KOPT-K1 (cell line): ENCODE data around the gene SCAF4.

Source experiments
- H3K27ac ChIP-seq: fragments of 200-600 bp; sonication (generic); 2 replicates; pipeline ENCODE4 v1.5.1; 2016; ENCODE audit warnings: antibody characterized with exemption, mild to moderate bottlenecking, low read depth, low read length; ENCODE audit not compliant: poor library complexity, severe bottlenecking
- H3K36me3 ChIP-seq: fragments of 200-600 bp; sonication (generic); 2 replicates; pipeline ENCODE4 v1.5.1; 2017; ENCODE audit warnings: antibody characterized with exemption, mild to moderate bottlenecking, low read length, moderate library complexity; ENCODE audit not compliant: insufficient read depth
- H3K9me3 ChIP-seq: fragments of 200-600 bp; sonication (generic); 2 replicates; pipeline ENCODE4 v1.5.1; 2017; ENCODE audit warnings: antibody characterized with exemption, low read length, mild to moderate bottlenecking; ENCODE audit not compliant: insufficient read depth, poor library complexity, severe bottlenecking

SCAF4 gene

GRCh38 chr21:31708541-31708940 lies 23.4 kb downstream of the SCAF4 start:
- Histone ChIP-seq H3K27ac (no peak overlapping the region), H3K9me3 (no peaks in the 10 kb centered on the region), H3K36me3 (peaks cover 28% of the 10 kb centered on the region)

- Histone ChIP-seq H3K36me3 (peaks cover 38% of the 10 kb centered on the region), H3K9me3 (no peaks in the 10 kb centered on the region)
Observed at GRCh38 chr21:31707499-31707898, 24.4 kb downstream of the SCAF4 start.

GRCh38 chr21:31706562-31706961 lies 25.4 kb downstream of the SCAF4 start:
- peaks cover 48% of the 10 kb centered on the region for H3K36me3 ChIP-seq
- H3K27ac ChIP-seq = no peak overlapping the region
- H3K9me3 ChIP-seq = no peaks in the 10 kb centered on the region

More at GRCh38 chr21:31707499-31707898, 24.4 kb downstream of the SCAF4 start:
- no peak overlapping the region for H3K27ac ChIP-seq

GRCh38 chr21:31700040-31700439 lies 31.9 kb downstream of the SCAF4 start:
- Histone ChIP-seq H3K9me3 (no peaks in the 10 kb centered on the region), H3K27ac (no peak overlapping the region), H3K36me3 (peaks cover 98% of the 10 kb centered on the region)

- Histone ChIP-seq H3K9me3 (no peaks in the 10 kb centered on the region), H3K27ac (no peak overlapping the region), H3K36me3 (peaks cover 99% of the 10 kb centered on the region)
Observed at GRCh38 chr21:31698461-31698860, 33.5 kb downstream of the SCAF4 start.

- Histone ChIP-seq H3K36me3 (peaks cover 100% of the 10 kb centered on the region), H3K27ac (no peak overlapping the region), H3K9me3 (no peaks in the 10 kb centered on the region)
Observed at GRCh38 chr21:31696424-31696823, 35.5 kb downstream of the SCAF4 start.

- H3K36me3 ChIP-seq = peaks cover 100% of the 10 kb centered on the region
- H3K9me3 ChIP-seq = no peaks in the 10 kb centered on the region
- H3K27ac ChIP-seq = no peak overlapping the region
Observed at GRCh38 chr21:31693222-31693621, 38.7 kb downstream of the SCAF4 start.

GRCh38 chr21:31688603-31689368 lies 43.1 kb downstream of the SCAF4 start:
- Histone ChIP-seq H3K36me3 (peaks cover 99% of the 10 kb centered on the region), H3K9me3 (no peaks in the 10 kb centered on the region)

GRCh38 chr21:31687108-31687507 lies 44.8 kb downstream of the SCAF4 start:
- H3K9me3 ChIP-seq = no peaks in the 10 kb centered on the region
- no peak overlapping the region for H3K27ac ChIP-seq
- H3K36me3 ChIP-seq = peaks cover 99% of the 10 kb centered on the region

More at GRCh38 chr21:31688603-31689368, 43.1 kb downstream of the SCAF4 start:
- no peak overlapping the region for H3K27ac ChIP-seq

- Histone ChIP-seq H3K36me3 (peaks cover 99% of the 10 kb centered on the region), H3K27ac (no peak overlapping the region), H3K9me3 (no peaks in the 10 kb centered on the region)
Observed at GRCh38 chr21:31686272-31686915, 45.5 kb downstream of the SCAF4 start.

GRCh38 chr21:31684918-31685317 lies 47.0 kb downstream of the SCAF4 start:
- Histone ChIP-seq H3K9me3 (no peaks in the 10 kb centered on the region), H3K27ac (no peak overlapping the region), H3K36me3 (peaks cover 99% of the 10 kb centered on the region)

GRCh38 chr21:31683029-31683428 lies 48.9 kb downstream of the SCAF4 start:
- H3K9me3 ChIP-seq = no peaks in the 10 kb centered on the region
- H3K36me3 ChIP-seq = peaks cover 99% of the 10 kb centered on the region
- no peak overlapping the region for H3K27ac ChIP-seq

- H3K9me3 ChIP-seq = no peaks in the 10 kb centered on the region
- H3K36me3 ChIP-seq = peaks cover 99% of the 10 kb centered on the region
- H3K27ac ChIP-seq = no peak overlapping the region
Observed at GRCh38 chr21:31682620-31683019, 49.3 kb downstream of the SCAF4 start.

- H3K36me3 ChIP-seq = peaks cover 75% of the 10 kb centered on the region
- no peaks in the 10 kb centered on the region for H3K9me3 ChIP-seq
- H3K27ac ChIP-seq = no peak overlapping the region
Observed at GRCh38 chr21:31678478-31678877, 53.4 kb downstream of the SCAF4 start.

GRCh38 chr21:31677047-31677446 lies 54.9 kb downstream of the SCAF4 start:
- H3K36me3 ChIP-seq = peaks cover 64% of the 10 kb centered on the region

GRCh38 chr21:31675960-31676359 lies 56.0 kb downstream of the SCAF4 start:
- H3K9me3 ChIP-seq = no peaks in the 10 kb centered on the region
- peaks cover 63% of the 10 kb centered on the region for H3K36me3 ChIP-seq
- H3K27ac ChIP-seq = no peak overlapping the region

More at GRCh38 chr21:31677047-31677446, 54.9 kb downstream of the SCAF4 start:
- no peaks in the 10 kb centered on the region for H3K9me3 ChIP-seq
- no peak overlapping the region for H3K27ac ChIP-seq
